T-cell (primary cell): ENCODE measurements around the gene GANC. TPM values are rescaled to one million over a fixed set of nuclear protein-coding genes. Genes with fewer than 3 reads are reported as not detected.

Source experiments
- ATAC-seq, 4 experiments: fragments of 200-7000 bp in 3 of 4; fragments of 150-1000 bp in 1 of 4; cut with Tn5 transposase; replicated peaks in 1 of 4; 1 replicate in 3 of 4; 2 replicates in 1 of 4; pipeline ENCODE4 v1.10.0; 2021; ENCODE audit warnings: moderate library complexity in 3 of 4, mild to moderate bottlenecking in 2 of 4, moderate number of reproducible peaks in 1 of 4
- CTCF ChIA-PET, 2 donors: fragments of 300-600 bp; sonication (Branson Sonifier 250); formaldehyde crosslinking; loops; one replicate each; lab custom pipeline; 2022; ENCODE audit warnings: antibody characterized with exemption in 2 of 2; lab: Charles Lee
- POLR2A ChIA-PET, 2 donors: fragments of 300-600 bp; sonication (Branson Sonifier 250); formaldehyde crosslinking; loops; one replicate each; lab custom pipeline; 2022; ENCODE audit warnings: antibody characterized with exemption in 2 of 2; lab: Charles Lee
- DNase-seq, 35 experiments: peaks; one replicate each; pipeline versions ENCODE4 v3.0.0 to v3.0.0-alpha.2; 2013 to 2023
- H3K27ac ChIP-seq: one replicate; pipeline ENCODE4 v1.5.1; 2013; ENCODE audit warnings: low read length
- H3K27me3 ChIP-seq, 2 experiments: replicated peaks in 1 of 2; 1 replicate in 1 of 2; 2 replicates in 1 of 2; pipeline versions ENCODE4 v1.6.1 to v1.7.0; 2013; ENCODE audit warnings: low read length in 1 of 2, mixed read lengths in 1 of 2; ENCODE audit not compliant: control insufficient read depth in 2 of 2, insufficient read depth in 2 of 2; ENCODE audit errors: extremely low read depth in 1 of 2
- H3K36me3 ChIP-seq, 2 donors: 1 replicate in 1 of 2; 2 replicates in 1 of 2; pipeline versions ENCODE4 v1.6.1 to v1.7.0; 2013; ENCODE audit warnings: low read length in 1 of 2; ENCODE audit not compliant: control insufficient read depth in 2 of 2, insufficient read depth in 1 of 2; ENCODE audit errors: extremely low read depth in 1 of 2
- H3K4me1 ChIP-seq, 2 experiments: 1 replicate in 1 of 2; 2 replicates in 1 of 2; pipeline versions ENCODE4 v1.6.1 to v1.7.0; 2013; ENCODE audit warnings: low read length in 2 of 2, mixed read lengths in 1 of 2; ENCODE audit not compliant: insufficient read depth in 2 of 2, control insufficient read depth in 1 of 2; ENCODE audit errors: extremely low read depth in 1 of 2
- H3K4me3 ChIP-seq, 2 donors: 1 replicate in 1 of 2; 2 replicates in 1 of 2; pipeline versions ENCODE4 v1.5.1 to v1.7.0; 2013; ENCODE audit warnings: mild to moderate bottlenecking in 2 of 2, low read length in 1 of 2, moderate library complexity in 1 of 2; ENCODE audit not compliant: control insufficient read depth in 1 of 2; ENCODE audit errors: extremely low read depth in 1 of 2
- H3K9me3 ChIP-seq: 2 replicates; pipeline ENCODE4 v1.7.0; 2013
- H3K27ac Mint-ChIP-seq, 2 donors: one replicate each; pipeline ENCODE4 v1.8.0; 2020 to 2021; ENCODE audit warnings: mild to moderate bottlenecking in 2 of 2, mixed read lengths in 2 of 2
- H3K27me3 Mint-ChIP-seq, 2 donors: one replicate each; pipeline ENCODE4 v1.8.0; 2021 to 2022; ENCODE audit warnings: mixed read lengths in 2 of 2
- H3K36me3 Mint-ChIP-seq: one replicate; pipeline ENCODE4 v1.8.0; 2021; ENCODE audit warnings: mixed read lengths
- H3K4me1 Mint-ChIP-seq, 3 donors: one replicate each; pipeline ENCODE4 v1.8.0; 2020 to 2022; ENCODE audit warnings: mixed read lengths in 3 of 3, mild to moderate bottlenecking in 1 of 3
- H3K4me3 Mint-ChIP-seq, 3 donors: one replicate each; pipeline ENCODE4 v1.8.0; 2020 to 2022; ENCODE audit warnings: mild to moderate bottlenecking in 3 of 3, mixed read lengths in 3 of 3, moderate library complexity in 3 of 3
- H3K9me3 Mint-ChIP-seq, 3 donors: one replicate each; pipeline ENCODE4 v1.8.0; 2020 to 2022; ENCODE audit warnings: mixed read lengths in 3 of 3
- WGBS: methylation state at CpG from one replicate; pipeline ENCODE4 v1.1.5; 2013; ENCODE audit warnings: missing lambda C conversion rate; ENCODE audit not compliant: insufficient coverage; 5-methylcytosine and 5-hydroxymethylcytosine counted together
- total RNA-seq, 35 experiments: library from RNA in 6 of 35; stranded (reverse) in 6 of 35; fragments of 120-200 nt in 1 of 35; gene quantifications; one replicate each; pipeline versions ENCODE4 v1.2.1 to v1.2.4 and lab custom pipeline; 2013 to 2026

GANC gene
- total RNA-seq, 5 donors from 2014 or later (not counting 1 experiment from before 2014, with no cell fraction given), result 32.7 to 51.2 (median 45.7) TPM

- no peak overlapping the region for H3K27ac Mint-ChIP-seq
These were observed 87.0 kb downstream of the GANC start for GRCh38 chr15:42359985-42360384.

GRCh38 chr15:42360535-42361112 lies 87.6 kb downstream of the GANC start:
- no peak overlapping the region for H3K27ac Mint-ChIP-seq
- Histone ChIP-seq H3K27me3 (no peaks in the 10 kb centered on the region), H3K27ac (no peak overlapping the region), H3K4me3 (no peak overlapping the region), H3K36me3 (peaks cover 0 to 7% of the 10 kb centered on the region in 2 donors), H3K4me1 (no peaks in the 10 kb centered on the region), H3K9me3 (no peaks in the 10 kb centered on the region)
- 93% methylated on average over 4 of the region's 5 CpGs for WGBS
- no peak overlapping the region for H3K4me3 Mint-ChIP-seq
- CTCF ChIA-PET, result no interaction called here
- H3K9me3 Mint-ChIP-seq, result no peaks in the 10 kb centered on the region
- H3K4me1 Mint-ChIP-seq, result no peaks in the 10 kb centered on the region
- POLR2A ChIA-PET, result no interaction called here
- peaks cover 34% of the 10 kb centered on the region for H3K36me3 Mint-ChIP-seq
- DNase-seq, result no peak
- no peaks in the 10 kb centered on the region for H3K27me3 Mint-ChIP-seq
- ATAC-seq, result no peak

More at GRCh38 chr15:42359985-42360384, 87.0 kb downstream of the GANC start:
- Mint-ChIP-seq H3K4me1 (no peaks in the 10 kb centered on the region), H3K27me3 (no peaks in the 10 kb centered on the region), H3K36me3 (peaks cover 31% of the 10 kb centered on the region), H3K9me3 (no peaks in the 10 kb centered on the region), H3K4me3 (no peak overlapping the region)
- POLR2A ChIA-PET, result no interaction called here
- H3K36me3 ChIP-seq, result peaks cover 0 to 7% of the 10 kb centered on the region in 2 donors
- no peak overlapping the region for H3K27ac ChIP-seq
- H3K4me3 ChIP-seq, result no peak overlapping the region
- DNase-seq, result no peak
- CTCF ChIA-PET, result no interaction called here
- no peaks in the 10 kb centered on the region for H3K9me3 ChIP-seq
- H3K4me1 ChIP-seq, result no peaks in the 10 kb centered on the region
- WGBS, result no CpG with 5 or more reads among the region's 7 CpGs
- ATAC-seq, result no peak
- H3K27me3 ChIP-seq, result no peaks in the 10 kb centered on the region

- Mint-ChIP-seq H3K4me3 (no peak overlapping the region), H3K36me3 (peaks cover 36% of the 10 kb centered on the region), H3K27me3 (no peaks in the 10 kb centered on the region), H3K4me1 (no peaks in the 10 kb centered on the region), H3K9me3 (no peaks in the 10 kb centered on the region), H3K27ac (no peak overlapping the region)
- CTCF ChIA-PET, result no interaction called here
- Histone ChIP-seq H3K4me3 (no peak overlapping the region), H3K27me3 (no peaks in the 10 kb centered on the region), H3K36me3 (no peaks in the 10 kb centered on the region), H3K9me3 (no peaks in the 10 kb centered on the region), H3K4me1 (no peaks in the 10 kb centered on the region), H3K27ac (no peak overlapping the region)
- ATAC-seq (no peak), DNase-seq (no peak)
- WGBS, result no CpG with 5 or more reads among the region's 3 CpGs
- POLR2A ChIA-PET, result no interaction called here
These were observed 90.5 kb downstream of the GANC start for GRCh38 chr15:42363487-42363886.

- no peak overlapping the region for H3K4me3 ChIP-seq
- CTCF ChIA-PET, result no interaction called here
- H3K27me3 Mint-ChIP-seq, result no peaks in the 10 kb centered on the region
- ATAC-seq (no peak), DNase-seq (no peak)
- peaks cover 36% of the 10 kb centered on the region for H3K36me3 Mint-ChIP-seq
- POLR2A ChIA-PET, result no interaction called here
- H3K9me3 Mint-ChIP-seq, result no peaks in the 10 kb centered on the region
- H3K4me1 ChIP-seq, result no peaks in the 10 kb centered on the region
- H3K27ac Mint-ChIP-seq, result no peak overlapping the region
- H3K27ac ChIP-seq, result no peak overlapping the region
- H3K27me3 ChIP-seq, result no peaks in the 10 kb centered on the region
- H3K36me3 ChIP-seq, result no peaks in the 10 kb centered on the region
- no peaks in the 10 kb centered on the region for H3K9me3 ChIP-seq
- H3K4me3 Mint-ChIP-seq, result no peak overlapping the region
- H3K4me1 Mint-ChIP-seq, result no peaks in the 10 kb centered on the region
These were observed 90.9 kb downstream of the GANC start for GRCh38 chr15:42363942-42364341.

- CTCF ChIA-PET, result no interaction called here
- POLR2A ChIA-PET, result no interaction called here
- Mint-ChIP-seq H3K4me3 (no peak overlapping the region), H3K36me3 (peaks cover 30% of the 10 kb centered on the region), H3K27ac (no peak overlapping the region), H3K4me1 (no peaks in the 10 kb centered on the region), H3K9me3 (no peaks in the 10 kb centered on the region), H3K27me3 (no peaks in the 10 kb centered on the region)
- Histone ChIP-seq H3K4me1 (no peaks in the 10 kb centered on the region), H3K27ac (no peak overlapping the region), H3K9me3 (no peaks in the 10 kb centered on the region), H3K36me3 (no peaks in the 10 kb centered on the region), H3K4me3 (no peak overlapping the region), H3K27me3 (no peaks in the 10 kb centered on the region)
- no CpG with 5 or more reads among the region's 1 CpG for WGBS
- DNase-seq (no peak), ATAC-seq (no peak)
These were observed 91.5 kb downstream of the GANC start for GRCh38 chr15:42364529-42364928.

GRCh38 chr15:42365921-42366550 lies 93.0 kb downstream of the GANC start:
- no peaks in the 10 kb centered on the region for H3K9me3 ChIP-seq
- no peaks in the 10 kb centered on the region for H3K9me3 Mint-ChIP-seq
- H3K27ac Mint-ChIP-seq, result no peak overlapping the region
- CTCF ChIA-PET, result no interaction called here
- no peaks in the 10 kb centered on the region for H3K27me3 Mint-ChIP-seq
- H3K27me3 ChIP-seq, result no peaks in the 10 kb centered on the region
- POLR2A ChIA-PET, result no interaction called here
- no peak overlapping the region for H3K4me3 Mint-ChIP-seq
- no peak for ATAC-seq
- H3K36me3 Mint-ChIP-seq, result peaks cover 23% of the 10 kb centered on the region
- no peaks in the 10 kb centered on the region for H3K4me1 Mint-ChIP-seq
- H3K4me1 ChIP-seq, result no peaks in the 10 kb centered on the region
- no peak overlapping the region for H3K4me3 ChIP-seq
- no peak for DNase-seq
- H3K36me3 ChIP-seq, result no peaks in the 10 kb centered on the region
- 94% methylated on average over 3 of the region's 5 CpGs for WGBS
- no peak overlapping the region for H3K27ac ChIP-seq
